ENCODE results near the gene RASEF. TPM values are rescaled to one million over a fixed set of nuclear protein-coding genes. Genes with fewer than 3 reads are reported as not detected.

RASEF gene
- total RNA-seq, 4 donors from 2014 or later: under 0.01 to 0.42 (median 0.24) TPM

GRCh38 chr9:83027153-83027891 lies 35.6 kb downstream of the RASEF start:
- Histone ChIP-seq H3K4me3 (no peak overlapping the region), H3K27ac (replicated peaks in 1 of 4) (no peak overlapping the region), H3K9me3 (no peaks in the 10 kb centered on the region), H3K36me3 (no peaks in the 10 kb centered on the region), H3K27me3 (no peaks in the 10 kb centered on the region), H3K4me1 (no peaks in the 10 kb centered on the region)
- no peak for DNase-seq (ENCODE audit: extremely low spot score)
- no peak for TF ChIP-seq CTCF (IDR thresholded peaks at IDR 0.05)
- no peak for TF ChIP-seq POLR2A (IDR thresholded peaks at IDR 0.05; ENCODE audit: low read depth)
- no peak for TF ChIP-seq EP300 (IDR thresholded peaks at IDR 0.05)
- TF ChIP-seq POLR2AphosphoS5 (IDR thresholded peaks at IDR 0.05): no peak
- intact Hi-C loops (cut with DNase I): no loop called here
- 84% methylated on average over 5 of the region's 5 CpGs for WGBS

DNA sequence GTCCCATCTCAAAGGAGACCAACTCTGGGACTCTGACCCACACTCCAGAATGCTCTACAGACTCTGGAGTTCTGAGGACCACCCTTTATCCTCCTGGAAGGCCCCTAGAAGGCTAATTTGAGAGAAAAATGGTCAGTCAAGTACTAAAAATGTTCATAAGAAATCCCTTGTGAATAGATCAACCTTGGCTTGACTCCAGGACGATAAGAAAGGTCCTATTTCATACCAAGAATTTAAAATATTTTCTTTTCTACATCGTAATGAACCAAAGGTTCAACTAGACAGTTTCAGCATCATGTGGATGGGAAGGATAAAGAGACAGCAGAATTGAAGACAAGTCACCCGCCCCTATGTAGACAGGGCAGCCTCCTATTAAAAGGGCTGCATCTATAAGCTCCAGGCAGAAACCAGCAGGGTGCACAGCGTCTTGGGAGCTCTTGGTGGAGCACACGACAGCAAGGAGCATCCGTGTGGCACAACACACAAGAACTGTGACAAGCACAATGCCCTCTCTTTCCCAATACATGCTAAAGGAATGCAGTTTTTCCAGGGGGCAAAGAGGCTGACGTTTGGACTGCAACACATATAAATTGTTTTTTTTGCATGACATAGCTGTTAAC lies 38.3 kb downstream of the RASEF start:
- no peaks in the 10 kb centered on the region for H3K36me3 ChIP-seq
- no peak for TF ChIP-seq POLR2A (IDR thresholded peaks at IDR 0.05; ENCODE audit: low read depth)
- no peak for TF ChIP-seq CTCF (IDR thresholded peaks at IDR 0.05)
- no peak for TF ChIP-seq POLR2AphosphoS5 (IDR thresholded peaks at IDR 0.05)
- WGBS: 56% methylated on average over 7 of the region's 7 CpGs
- H3K9me3 ChIP-seq: no peaks in the 10 kb centered on the region
- no peaks in the 10 kb centered on the region for H3K27me3 ChIP-seq
- no peak overlapping the region for H3K4me3 ChIP-seq
- no peak overlapping the region for H3K27ac ChIP-seq (replicated peaks in 1 of 4)
- intact Hi-C loops (cut with DNase I): no loop called here
- no peak for DNase-seq (ENCODE audit: extremely low spot score)
- no peaks in the 10 kb centered on the region for H3K4me1 ChIP-seq

- no peaks in the 10 kb centered on the region for H3K27me3 ChIP-seq
- peaks cover 0 to 2% (median 0%) of the 10 kb centered on the region in 4 donors for H3K9me3 ChIP-seq
- intact Hi-C loops (cut with DNase I): no loop called here
- WGBS: 82% methylated on average over 1 of the region's 1 CpG
- no peak overlapping the region for H3K27ac ChIP-seq (replicated peaks in 1 of 4)
- TF ChIP-seq CTCF (IDR thresholded peaks at IDR 0.05) (no peak), EP300 (IDR thresholded peaks at IDR 0.05) (no peak), POLR2AphosphoS5 (IDR thresholded peaks at IDR 0.05) (no peak), POLR2A (IDR thresholded peaks at IDR 0.05; ENCODE audit: low read depth) (no peak)
- no peaks in the 10 kb centered on the region for H3K36me3 ChIP-seq
- DNase-seq (ENCODE audit: extremely low spot score): no peak
- H3K4me1 ChIP-seq: no peaks in the 10 kb centered on the region
- no peak overlapping the region for H3K4me3 ChIP-seq
Measured at GRCh38 chr9:83023151-83023550, 39.8 kb downstream of the RASEF start.

GRCh38 chr9:83020864-83021263 lies 42.1 kb downstream of the RASEF start:
- Histone ChIP-seq H3K27ac (replicated peaks in 1 of 4) (no peak overlapping the region), H3K36me3 (no peaks in the 10 kb centered on the region), H3K4me3 (no peak overlapping the region), H3K9me3 (peaks cover 0 to 7% (median 0%) of the 10 kb centered on the region in 4 donors), H3K4me1 (no peaks in the 10 kb centered on the region), H3K27me3 (no peaks in the 10 kb centered on the region)
- intact Hi-C loops (cut with DNase I): no loop called here
- TF ChIP-seq EP300 (IDR thresholded peaks at IDR 0.05) (no peak), POLR2AphosphoS5 (IDR thresholded peaks at IDR 0.05) (no peak), POLR2A (IDR thresholded peaks at IDR 0.05; ENCODE audit: low read depth) (no peak), CTCF (IDR thresholded peaks at IDR 0.05) (no peak)
- no peak for DNase-seq (ENCODE audit: extremely low spot score)
- WGBS: 87% methylated on average over 2 of the region's 2 CpGs
